Mucosa of rectum (tissue), 2 donors: ENCODE data around the gene DNM3.
A peak's percentile ranks its signal among the peaks of the same experiment; 100 is the strongest.

ENCODE experiments used
- H3K27ac ChIP-seq, 2 donors: one replicate each; pipeline ENCODE4 v1.7.0; 2013; ENCODE audit warnings: inconsistent platforms in 2 of 2, low read depth in 2 of 2, low read length in 2 of 2
- H3K27me3 ChIP-seq, 2 donors: one replicate each; pipeline ENCODE4 v1.7.0; 2013; ENCODE audit warnings: low read length in 2 of 2; ENCODE audit not compliant: control insufficient read depth in 2 of 2, insufficient read depth in 2 of 2
- H3K36me3 ChIP-seq, 2 donors: one replicate each; pipeline ENCODE4 v1.7.0; 2013; ENCODE audit warnings: low read length in 2 of 2; ENCODE audit not compliant: control insufficient read depth in 2 of 2, insufficient read depth in 2 of 2
- H3K4me1 ChIP-seq, 2 donors: one replicate each; pipeline ENCODE4 v1.7.0; 2013; ENCODE audit warnings: low read length in 2 of 2, mild to moderate bottlenecking in 1 of 2; ENCODE audit not compliant: control insufficient read depth in 2 of 2, insufficient read depth in 2 of 2
- H3K4me3 ChIP-seq, 2 donors: one replicate each; pipeline ENCODE4 v1.7.0; 2013; ENCODE audit warnings: low read length in 2 of 2
- H3K9ac ChIP-seq, 2 donors: one replicate each; pipeline ENCODE4 v1.7.0; 2013; ENCODE audit warnings: low read length in 2 of 2, low read depth in 1 of 2, mild to moderate bottlenecking in 1 of 2
- H3K9me3 ChIP-seq, 2 donors: one replicate each; pipeline ENCODE4 v1.7.0; 2013; ENCODE audit warnings: low read length in 2 of 2; ENCODE audit not compliant: control insufficient read depth in 2 of 2
- donor health status: healthy.
- donor health status: Normal muscosa, but diverticular disease.

The DNM3 gene

GRCh38 chr1:172168597-172168872, 327.2 kb downstream of the DNM3 start:
- Histone ChIP-seq H3K27me3 (no peaks in the 10 kb centered on the region), H3K27ac (peak overlapping the region in 1 of 2 donors; percentile 12)

DNA sequence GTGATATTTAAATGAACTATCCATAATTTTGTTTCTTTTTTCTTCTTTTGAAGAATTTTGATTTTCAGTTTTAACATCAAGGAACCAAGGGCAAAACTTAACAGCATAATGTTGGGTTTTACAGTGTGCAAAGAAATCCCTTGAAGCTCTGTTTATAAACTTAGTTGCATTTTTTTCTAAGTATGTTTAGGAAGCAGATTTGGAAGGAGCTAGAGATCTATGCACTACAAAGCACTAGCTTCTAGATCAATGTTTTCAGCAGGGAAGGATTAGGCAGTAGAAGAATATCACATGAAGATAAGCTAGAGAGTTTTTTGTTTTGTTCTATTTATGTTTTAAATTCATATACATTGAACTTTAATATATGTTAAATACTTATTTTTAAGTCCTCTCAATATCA, 328.5 kb downstream of the DNM3 start:
- Histone ChIP-seq H3K9me3 (no peaks in the 10 kb centered on the region), H3K27me3 (no peaks in the 10 kb centered on the region), H3K9ac (no peak overlapping the region), H3K36me3 (no peaks in the 10 kb centered on the region), H3K27ac (no peak overlapping the region), H3K4me3 (no peak overlapping the region), H3K4me1 (peaks cover 2 to 6% of the 10 kb centered on the region in 2 donors)

More at GRCh38 chr1:172168597-172168872, 327.2 kb downstream of the DNM3 start:
- Histone ChIP-seq H3K9me3 (no peaks in the 10 kb centered on the region), H3K4me3 (peak overlapping the region in 1 of 2 donors; percentile 21), H3K36me3 (no peaks in the 10 kb centered on the region), H3K4me1 (peaks cover 2 to 6% of the 10 kb centered on the region in 2 donors), H3K9ac (no peak overlapping the region)

GRCh38 chr1:172172352-172172831, 331.1 kb downstream of the DNM3 start:
- H3K36me3 ChIP-seq = no peaks in the 10 kb centered on the region
- peaks cover 2 to 3% of the 10 kb centered on the region in 2 donors for H3K4me1 ChIP-seq
- no peak overlapping the region for H3K27ac ChIP-seq
- H3K4me3 ChIP-seq = no peak overlapping the region
- no peaks in the 10 kb centered on the region for H3K27me3 ChIP-seq
- H3K9me3 ChIP-seq = no peaks in the 10 kb centered on the region
- H3K9ac ChIP-seq = no peak overlapping the region

GRCh38 chr1:172176206-172176605, 334.9 kb downstream of the DNM3 start:
- no peaks in the 10 kb centered on the region for H3K36me3 ChIP-seq
- H3K9ac ChIP-seq = no peak overlapping the region
- no peak overlapping the region for H3K27ac ChIP-seq

GRCh38 chr1:172177849-172178248, 336.6 kb downstream of the DNM3 start:
- Histone ChIP-seq H3K9me3 (no peaks in the 10 kb centered on the region), H3K4me1 (peaks cover 6 to 16% of the 10 kb centered on the region in 2 donors), H3K27ac (no peak overlapping the region), H3K36me3 (no peaks in the 10 kb centered on the region), H3K4me3 (no peak overlapping the region), H3K27me3 (no peaks in the 10 kb centered on the region), H3K9ac (no peak overlapping the region)

More at GRCh38 chr1:172176206-172176605, 334.9 kb downstream of the DNM3 start:
- Histone ChIP-seq H3K27me3 (no peaks in the 10 kb centered on the region), H3K4me3 (no peak overlapping the region), H3K9me3 (no peaks in the 10 kb centered on the region), H3K4me1 (peaks cover 0 to 4% of the 10 kb centered on the region in 2 donors)

DNA sequence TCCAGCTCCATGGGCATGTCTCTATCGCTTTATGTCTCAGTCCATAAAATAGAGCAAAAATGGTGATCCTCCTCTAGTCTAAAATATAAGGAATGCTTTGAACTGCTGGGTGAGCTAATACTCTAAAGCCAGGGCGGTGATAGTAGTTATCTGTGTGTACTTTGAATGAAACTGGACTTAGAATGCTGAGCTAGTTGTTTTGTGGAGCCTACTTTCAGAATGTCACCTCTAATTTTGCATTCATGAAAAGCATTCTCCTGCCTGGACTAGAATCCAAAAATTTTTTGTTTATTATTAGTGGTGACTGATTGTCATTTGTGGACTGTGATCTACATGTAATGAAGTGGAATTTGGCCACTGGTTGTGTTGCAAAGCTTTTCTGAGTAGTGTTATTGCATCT, 337.6 kb downstream of the DNM3 start:
- Histone ChIP-seq H3K36me3 (no peaks in the 10 kb centered on the region), H3K27ac (no peak overlapping the region), H3K4me1 (peaks cover 6 to 16% of the 10 kb centered on the region in 2 donors), H3K27me3 (no peaks in the 10 kb centered on the region), H3K9ac (no peak overlapping the region), H3K9me3 (no peaks in the 10 kb centered on the region), H3K4me3 (no peak overlapping the region)

GRCh38 chr1:172179918-172180317, 338.6 kb downstream of the DNM3 start:
- no peaks in the 10 kb centered on the region for H3K27me3 ChIP-seq
- H3K27ac ChIP-seq = peak overlapping the region in 1 of 2 donors; percentile 76
- H3K4me3 ChIP-seq = no peak overlapping the region
- H3K36me3 ChIP-seq = no peaks in the 10 kb centered on the region
- peaks cover 6 to 18% of the 10 kb centered on the region in 2 donors for H3K4me1 ChIP-seq
- no peaks in the 10 kb centered on the region for H3K9me3 ChIP-seq
- H3K9ac ChIP-seq = no peak overlapping the region

DNA sequence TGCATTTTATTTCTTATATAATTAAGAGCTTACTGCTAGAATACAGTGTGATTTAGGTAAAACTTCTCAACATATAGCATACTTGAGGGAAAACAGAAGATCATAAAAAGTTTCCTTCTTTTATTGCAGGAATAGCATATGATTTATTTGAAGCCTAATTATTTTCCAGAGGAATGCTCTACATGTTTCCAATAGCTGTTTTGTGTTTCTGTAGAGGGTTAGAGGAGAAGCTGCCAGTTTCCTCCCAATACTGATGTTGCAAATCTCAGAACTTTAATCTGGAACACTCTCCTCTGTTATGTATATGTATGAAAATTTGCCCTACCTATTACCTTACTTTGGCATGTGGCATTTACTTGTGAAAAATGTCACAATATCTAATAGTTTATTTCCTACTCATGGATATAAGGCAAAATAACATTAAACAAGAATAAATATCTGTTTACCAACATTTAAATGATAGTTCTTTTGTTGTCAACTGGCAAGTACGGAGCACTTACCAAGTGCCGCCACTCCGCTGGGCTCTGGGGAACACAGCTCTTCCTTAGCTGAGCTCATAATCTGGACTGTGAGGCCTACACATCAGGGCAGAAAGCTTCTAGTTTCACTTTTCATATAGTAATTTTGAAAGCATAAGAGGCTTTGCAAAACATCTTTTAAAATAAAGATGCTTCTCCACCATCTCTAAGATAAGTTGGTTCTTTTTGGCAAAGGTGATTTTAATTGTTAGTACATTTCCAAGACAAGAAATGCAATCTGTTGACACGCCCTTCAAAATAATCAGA, 339.4 kb downstream of the DNM3 start:
- Histone ChIP-seq H3K4me1 (peaks cover 6 to 18% of the 10 kb centered on the region in 2 donors), H3K9ac (peak overlapping the region; percentile 47 to 56), H3K36me3 (no peaks in the 10 kb centered on the region), H3K4me3 (peak overlapping the region; percentile 56 to 59), H3K9me3 (no peaks in the 10 kb centered on the region), H3K27me3 (no peaks in the 10 kb centered on the region), H3K27ac (peak overlapping the region; percentile 76 to 82)

DNA sequence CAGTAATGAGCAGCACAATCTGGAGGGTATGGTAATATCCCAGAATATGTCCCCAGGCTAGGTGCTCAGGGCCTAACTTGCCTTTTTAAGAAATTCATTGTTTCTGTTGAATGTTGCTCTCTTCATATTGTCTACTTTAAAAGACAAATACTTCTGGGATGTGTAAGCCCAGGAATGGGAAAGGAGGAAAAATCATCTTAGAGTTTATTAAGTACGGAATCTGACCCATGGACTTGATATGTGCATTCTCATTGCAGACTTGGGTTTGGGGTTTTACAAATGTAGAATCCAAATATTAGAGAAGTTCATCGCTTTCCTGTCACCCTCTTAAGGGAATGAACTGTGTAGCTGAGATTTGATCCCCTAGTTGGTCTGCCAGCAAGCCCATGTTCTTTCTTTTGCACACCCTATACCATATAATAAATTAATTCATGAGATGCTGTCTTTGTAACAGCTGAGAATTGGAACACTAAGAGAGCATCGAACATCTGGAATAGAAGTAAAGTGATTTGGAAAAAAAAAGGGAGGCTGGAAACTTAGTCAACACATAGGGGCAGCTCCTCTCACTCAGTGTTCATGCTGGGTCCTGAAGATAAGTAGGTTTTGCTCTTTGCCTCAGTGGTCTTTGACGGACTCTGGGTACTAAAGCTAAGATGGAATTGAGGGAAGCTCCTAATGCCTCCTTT, 343.4 kb downstream of the DNM3 start:
- Histone ChIP-seq H3K9ac (no peak overlapping the region), H3K4me1 (peaks cover 6 to 18% of the 10 kb centered on the region in 2 donors), H3K36me3 (no peaks in the 10 kb centered on the region), H3K4me3 (no peak overlapping the region), H3K27ac (no peak overlapping the region), H3K9me3 (no peaks in the 10 kb centered on the region), H3K27me3 (no peaks in the 10 kb centered on the region)

DNA sequence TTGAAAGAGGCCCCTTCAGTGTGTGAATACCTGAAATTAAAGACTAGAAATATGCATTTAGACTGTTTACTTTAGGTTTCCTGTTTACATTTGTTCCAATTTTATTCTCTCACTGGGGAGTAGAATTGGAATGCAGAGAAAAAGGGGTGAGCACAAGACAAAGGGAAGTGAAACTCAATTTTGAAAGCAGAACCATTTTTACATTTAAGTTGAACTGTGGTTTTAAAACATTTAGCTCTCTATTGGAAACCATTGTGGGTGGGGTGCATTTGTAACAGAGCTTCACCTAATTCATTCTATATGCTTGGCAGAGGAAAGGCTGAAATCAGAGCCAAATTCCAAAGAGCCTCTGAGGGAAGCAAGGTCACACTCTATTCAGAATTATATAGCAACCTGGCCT, 343.9 kb downstream of the DNM3 start:
- Histone ChIP-seq H3K9ac (no peak overlapping the region), H3K27ac (no peak overlapping the region), H3K9me3 (no peaks in the 10 kb centered on the region), H3K4me3 (no peak overlapping the region), H3K4me1 (peaks cover 6 to 14% of the 10 kb centered on the region in 2 donors), H3K36me3 (no peaks in the 10 kb centered on the region), H3K27me3 (no peaks in the 10 kb centered on the region)
